Hypothalamus (tissue), 51 donors: ENCODE results near the gene ADAM22.
A peak's percentile ranks its signal among the peaks of the same experiment; 100 is the strongest.

Experiments used
- DNase-seq, 51 donors: peaks; one replicate each; lab custom pipeline; 2025; lab: John Stamatoyannopoulos, UW

The ADAM22 gene

DNA sequence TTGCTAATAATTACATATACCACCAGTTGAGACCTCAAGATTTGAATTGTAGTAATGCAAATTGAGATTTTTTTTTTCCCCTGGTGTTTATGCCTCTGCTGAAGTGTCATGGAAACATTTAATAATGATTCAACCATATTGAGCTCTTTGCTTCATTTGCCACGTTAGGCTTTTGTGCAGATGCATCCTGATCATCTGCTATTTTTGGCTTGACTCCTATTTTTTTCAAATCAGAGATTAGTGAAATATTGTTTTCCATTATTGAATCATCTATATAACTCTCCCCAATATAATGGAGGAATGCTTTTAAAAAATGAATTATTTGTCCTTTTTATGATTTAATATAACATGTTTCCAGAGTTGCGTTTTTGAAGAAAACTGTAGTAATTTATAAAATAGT lies 170.7 kb downstream of the ADAM22 start:
- DNase-seq, result no peak

GRCh38 chr7:88105231-88105630 lies 171.2 kb downstream of the ADAM22 start:
- DNase-seq, result no peak

DNA sequence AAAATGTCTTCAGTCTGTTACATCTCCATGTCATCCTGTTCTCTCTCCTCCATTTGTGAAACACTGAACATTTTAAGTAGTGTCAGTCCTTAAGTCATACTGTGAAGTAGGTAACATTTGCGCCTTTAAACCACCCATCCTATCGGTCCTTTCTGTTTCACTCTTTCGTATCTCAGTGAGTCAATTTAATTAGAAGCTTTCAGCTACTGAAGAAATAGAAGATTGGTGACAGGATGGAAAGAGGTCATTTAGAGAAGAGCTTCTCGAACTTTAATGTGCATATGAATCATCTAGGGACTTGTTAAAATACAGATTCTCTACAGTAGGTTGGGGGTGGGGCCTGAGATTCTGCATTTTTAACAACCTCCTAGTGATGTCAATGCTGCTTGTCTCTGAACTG lies 172.4 kb downstream of the ADAM22 start:
- DNase-seq, result no peak

- no peak for DNase-seq
Measured at GRCh38 chr7:88109612-88110011, 175.6 kb downstream of the ADAM22 start.

- DNase-seq, result peak in 1 of 51 donors; percentile 15
Measured at GRCh38 chr7:88111140-88111743, 177.2 kb downstream of the ADAM22 start.

- no peak for DNase-seq
Measured at GRCh38 chr7:88111954-88112471, 178.0 kb downstream of the ADAM22 start.

- no peak for DNase-seq
Measured at GRCh38 chr7:88115258-88115796, 181.3 kb downstream of the ADAM22 start.

GRCh38 chr7:88115816-88116215 lies 181.8 kb downstream of the ADAM22 start:
- DNase-seq, result no peak

DNA sequence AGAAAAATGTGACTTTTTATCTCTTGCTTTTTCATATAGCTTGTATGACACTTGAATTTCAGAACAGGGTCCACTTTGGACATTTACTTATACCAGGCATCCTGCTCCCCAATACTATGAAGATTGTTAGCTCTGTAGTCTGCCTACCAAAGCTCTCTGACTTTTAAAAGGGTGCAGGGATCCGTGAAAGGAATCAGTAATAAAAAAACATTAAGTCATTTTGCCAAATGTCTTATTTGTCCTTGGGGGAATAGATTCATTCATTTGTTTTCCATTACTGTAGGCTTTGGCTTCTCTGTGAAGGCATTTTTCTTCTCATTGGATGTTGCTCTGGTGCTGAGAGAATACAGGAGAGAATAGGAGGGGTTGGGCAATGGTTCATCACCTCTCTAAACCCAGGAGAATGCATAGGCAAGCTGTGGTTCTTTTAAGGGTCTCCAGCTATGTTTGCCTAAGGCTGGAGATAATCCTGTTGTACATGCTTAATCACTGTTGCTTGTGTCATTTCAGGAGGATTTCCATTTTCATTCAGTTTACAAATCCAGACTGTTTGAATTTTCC lies 182.3 kb downstream of the ADAM22 start:
- DNase-seq, result no peak

- no peak for DNase-seq
Measured at GRCh38 chr7:88117325-88117724, 183.3 kb downstream of the ADAM22 start.

GRCh38 chr7:88121335-88121734 lies 187.3 kb downstream of the ADAM22 start:
- no peak for DNase-seq

DNA sequence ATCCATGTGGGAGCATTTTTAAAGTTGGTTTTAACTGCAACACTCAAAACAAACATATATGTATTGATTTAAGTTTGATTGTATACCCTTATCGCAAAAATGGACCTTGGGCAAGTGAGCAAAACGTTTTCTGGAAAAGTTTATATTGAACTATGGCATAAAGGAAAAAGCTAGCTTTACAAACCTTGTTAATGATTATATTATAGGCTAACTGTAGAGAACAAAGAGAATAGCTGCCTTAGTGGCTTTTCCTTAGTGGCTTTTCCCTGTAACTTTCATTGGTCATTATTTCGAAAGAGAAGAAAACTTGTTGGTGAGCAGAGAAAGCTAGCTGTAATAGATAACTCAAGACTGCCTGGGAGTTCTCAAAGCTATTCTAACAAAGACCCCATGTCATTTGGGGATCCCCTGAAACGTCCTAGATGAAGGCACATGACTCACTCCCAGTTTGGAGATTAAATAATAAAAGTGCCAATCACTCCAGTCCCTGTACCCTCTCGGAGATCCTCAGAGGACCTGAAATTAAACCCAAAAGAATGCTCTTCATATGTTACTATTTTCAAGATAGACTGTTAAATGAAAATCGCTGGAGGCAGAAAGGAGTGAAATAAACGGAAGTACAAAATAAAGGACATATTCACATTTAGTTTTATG lies 193.7 kb downstream of the ADAM22 start:
- DNase-seq, result no peak

GRCh38 chr7:88132725-88133124 lies 198.7 kb downstream of the ADAM22 start:
- DNase-seq, result no peak

DNA sequence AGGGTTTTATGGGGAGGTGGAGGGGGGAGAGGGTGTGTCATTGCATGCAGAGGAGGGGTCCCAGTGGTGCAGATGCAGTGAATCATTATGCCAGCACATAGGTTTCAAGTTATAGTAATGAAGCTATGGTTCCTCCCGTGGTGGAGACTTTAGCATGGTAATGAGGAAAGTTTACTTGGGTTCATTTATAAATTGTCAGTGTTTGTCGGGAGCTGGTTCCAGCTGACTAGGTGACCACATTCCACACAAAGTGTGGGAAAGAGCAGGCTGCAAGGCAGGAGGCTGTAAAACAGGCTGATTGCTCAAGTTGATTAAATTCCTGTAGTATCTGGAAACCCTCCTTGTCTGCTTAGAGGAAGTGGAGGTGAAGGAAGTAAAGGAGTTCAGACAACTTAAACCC lies 206.9 kb downstream of the ADAM22 start:
- no peak for DNase-seq

DNA sequence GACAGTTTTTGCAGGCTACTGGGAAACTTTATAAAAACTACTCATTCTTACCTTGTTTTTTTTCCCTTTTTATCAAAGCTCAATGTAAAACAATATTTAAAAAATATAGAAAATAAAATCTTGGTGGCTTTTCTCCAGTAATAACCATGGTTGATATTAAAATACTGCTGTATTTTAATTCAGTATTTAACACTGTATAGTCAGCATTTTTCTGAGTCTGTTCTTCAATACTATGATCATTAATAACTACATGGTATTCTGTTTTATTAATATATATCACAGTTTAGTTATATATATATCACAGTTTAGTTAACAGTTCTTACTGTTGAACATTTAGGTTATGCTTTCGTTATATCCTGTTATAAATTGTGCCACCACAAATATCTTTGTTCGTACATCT lies 207.4 kb downstream of the ADAM22 start:
- no peak for DNase-seq

DNA sequence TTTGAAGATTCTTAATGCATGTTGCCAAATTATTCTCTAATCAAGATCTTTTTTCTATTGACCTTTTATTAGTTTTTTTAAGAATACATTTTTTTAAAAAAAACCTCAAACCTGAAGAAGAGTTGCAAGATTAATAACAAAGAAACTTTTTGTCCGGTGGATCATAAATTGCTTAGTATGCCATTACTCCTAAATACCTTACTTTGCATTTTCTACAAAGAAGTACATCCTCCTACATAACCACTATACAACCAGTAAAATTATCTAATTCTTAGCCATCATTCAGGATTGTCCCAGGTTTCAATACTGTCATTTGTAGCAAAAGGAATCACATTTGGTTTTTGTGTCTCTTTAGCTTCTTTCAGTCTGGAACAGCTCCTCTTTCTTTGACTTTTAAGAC lies 207.9 kb downstream of the ADAM22 start:
- DNase-seq, result no peak

DNA sequence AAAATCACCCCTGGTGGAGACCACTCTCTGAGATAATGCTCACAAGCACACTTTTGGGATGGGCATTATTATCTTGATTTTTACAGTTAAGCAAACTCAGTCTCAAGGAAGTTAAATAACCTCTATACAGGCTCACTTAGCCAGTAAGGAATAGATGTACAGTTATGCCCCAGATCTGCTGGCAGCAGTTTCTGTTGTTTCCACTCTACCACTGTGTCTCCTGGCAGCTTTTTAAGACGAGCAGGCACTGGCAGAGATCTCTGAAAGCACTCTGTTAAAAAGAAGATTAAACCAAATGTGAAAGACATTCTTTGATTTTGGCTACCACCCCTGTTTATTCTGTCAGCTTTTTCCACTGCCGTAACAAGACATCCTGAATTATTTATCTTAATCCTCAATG lies 212.6 kb downstream of the ADAM22 start:
- peak in 9 of 51 donors; percentile 2 to 44 (median 5) for DNase-seq

DNA sequence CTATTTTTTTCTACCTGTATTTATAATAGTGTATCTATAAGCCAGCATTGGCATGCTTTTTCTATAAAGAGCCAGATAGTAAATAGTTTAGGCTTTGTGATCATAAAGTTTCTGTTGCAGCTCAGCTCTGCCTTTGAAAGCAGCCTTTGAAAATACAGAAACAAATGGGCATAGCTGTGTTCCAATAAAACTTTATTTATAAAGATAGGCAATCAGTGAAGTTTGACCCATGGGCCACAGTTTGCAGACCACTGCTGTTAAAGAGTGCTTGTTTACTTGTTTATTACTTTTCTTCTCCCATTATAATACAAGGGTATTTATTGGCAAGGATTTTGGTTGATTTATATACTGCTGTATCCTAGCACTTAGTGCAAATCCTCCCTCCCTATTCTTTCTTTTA lies 213.3 kb downstream of the ADAM22 start:
- DNase-seq, result no peak

- DNase-seq, result no peak
Measured at GRCh38 chr7:88147949-88148348, 213.9 kb downstream of the ADAM22 start.

DNA sequence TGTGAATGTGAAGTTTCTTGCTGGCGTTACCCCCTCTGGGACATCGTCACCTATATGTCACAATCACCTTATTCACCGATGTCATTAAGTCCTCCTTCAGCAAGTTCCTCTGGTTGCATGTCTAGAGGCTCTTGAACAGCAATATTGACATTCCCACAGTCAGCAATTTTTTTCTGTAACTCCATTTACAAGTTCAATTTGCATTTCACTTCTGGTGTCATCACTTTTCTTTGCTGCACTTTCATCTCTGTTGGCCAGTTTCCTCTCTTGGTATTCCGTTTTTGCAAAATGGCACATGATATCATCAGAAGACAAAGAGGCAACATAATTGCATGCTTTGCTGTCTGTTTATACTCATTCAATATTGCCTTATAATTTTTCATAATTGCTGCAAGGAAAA lies 216.0 kb downstream of the ADAM22 start:
- no peak for DNase-seq

DNA sequence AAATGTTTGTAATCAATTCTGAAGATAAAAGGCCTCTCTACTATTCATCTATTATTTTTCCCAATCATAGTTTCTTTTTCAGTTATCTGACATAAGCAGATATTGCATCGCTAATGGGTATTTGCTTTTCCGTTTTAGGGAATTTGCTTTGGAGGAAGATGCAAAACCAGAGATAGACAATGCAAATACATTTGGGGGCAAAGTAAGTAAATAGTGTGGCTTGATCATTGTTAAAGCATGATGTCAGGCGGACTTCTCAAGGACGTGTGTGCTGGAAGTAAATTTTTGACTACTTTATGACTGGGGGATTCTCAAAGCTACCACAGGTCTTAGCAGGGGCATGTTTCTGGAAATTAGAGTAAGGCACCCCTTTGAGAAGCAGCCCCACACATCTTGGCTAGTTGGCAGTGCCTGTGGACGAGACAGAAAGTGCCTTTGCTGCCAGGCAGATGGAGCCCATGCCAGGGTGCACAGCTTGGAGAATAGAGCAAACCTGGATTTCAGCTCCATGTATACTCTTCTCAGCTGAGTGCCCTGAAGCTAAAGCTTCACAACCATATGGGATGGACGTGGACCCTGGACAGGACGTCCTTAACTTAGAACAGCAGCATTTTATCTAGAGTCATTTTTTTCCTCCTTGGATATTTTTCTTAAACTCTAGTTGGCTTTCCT lies 217.2 kb downstream of the ADAM22 start:
- DNase-seq, result peak in 6 of 51 donors; percentile 0 to 12 (median 2)
